Measurements from ENCODE around the gene COA3.

COA3 gene

DNA sequence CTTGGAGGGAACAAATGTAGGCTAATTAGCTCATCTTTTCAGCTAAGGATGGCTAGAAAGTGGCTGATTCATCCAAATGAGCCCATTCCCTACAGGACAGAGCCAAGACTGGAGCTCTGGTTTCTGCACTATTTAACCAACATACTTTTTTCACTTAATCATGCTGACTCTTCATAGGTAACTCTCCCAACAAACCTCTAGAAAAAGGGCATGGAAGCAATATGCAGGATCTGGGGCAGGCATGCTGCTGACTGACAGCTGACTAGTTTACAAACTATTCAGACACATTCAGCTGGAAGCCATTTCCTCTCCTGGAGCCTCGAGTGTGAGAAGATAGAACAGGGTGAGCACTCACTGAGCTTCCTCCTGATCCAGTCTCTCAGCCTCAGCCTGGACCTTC lies 19.4 kb upstream of the COA3 start:
- no peak for DNase-seq

DNA sequence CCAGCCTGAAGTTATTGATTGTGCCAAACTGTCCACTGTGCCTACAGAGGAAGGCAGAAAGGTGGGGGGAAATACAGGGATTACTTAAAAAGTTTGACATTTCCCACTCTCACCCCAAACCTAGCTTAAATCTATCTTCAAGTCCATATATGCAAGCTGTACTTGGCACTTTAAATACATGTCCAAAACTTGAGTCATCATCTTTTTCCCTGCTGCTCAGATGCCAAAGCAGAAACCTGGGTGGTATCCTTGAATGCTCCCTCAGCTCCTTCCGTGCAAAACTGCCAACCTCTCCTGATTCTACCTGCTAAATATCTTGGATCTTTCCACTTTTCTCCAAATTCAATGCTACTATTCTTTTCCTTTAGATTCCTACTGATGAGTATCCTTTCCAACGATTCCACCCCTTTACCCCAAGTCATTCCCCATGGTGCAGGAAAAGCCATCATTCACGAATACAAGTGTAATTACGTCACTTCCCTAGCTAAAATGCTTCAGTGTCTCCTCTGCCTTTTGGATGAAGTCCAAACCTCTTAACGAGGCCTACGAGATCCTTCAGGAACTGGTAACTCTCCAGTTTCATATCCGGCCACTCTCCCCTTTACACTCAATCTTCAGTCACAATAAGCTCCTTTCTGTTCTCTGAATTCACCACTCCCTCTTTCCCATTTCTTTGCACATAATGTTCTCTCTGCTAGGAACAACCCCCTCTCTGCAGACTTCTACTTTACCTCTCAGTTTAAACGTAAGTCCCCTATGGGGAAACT lies 16.3 kb upstream of the COA3 start:
- no peak for DNase-seq

DNA sequence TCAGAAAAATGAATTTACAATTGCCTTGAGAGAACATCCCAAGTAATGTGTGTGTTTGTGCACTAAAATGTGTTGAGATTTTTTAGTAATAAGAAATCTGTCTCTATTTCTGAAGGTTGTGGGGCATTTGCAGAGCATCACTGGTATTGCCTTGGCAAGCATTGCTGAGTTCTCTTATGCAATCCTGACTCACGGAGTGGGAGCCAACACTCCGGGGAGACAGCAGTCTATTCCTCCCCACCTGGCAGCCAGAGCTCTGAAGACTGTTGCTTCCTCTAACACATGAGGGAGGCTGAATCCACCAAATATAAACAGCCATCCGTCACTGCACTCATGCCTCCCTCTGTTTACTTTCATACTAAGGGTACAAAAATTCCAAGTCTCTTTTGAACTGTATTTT lies 10.7 kb upstream of the COA3 start:
- no peak for DNase-seq

DNA sequence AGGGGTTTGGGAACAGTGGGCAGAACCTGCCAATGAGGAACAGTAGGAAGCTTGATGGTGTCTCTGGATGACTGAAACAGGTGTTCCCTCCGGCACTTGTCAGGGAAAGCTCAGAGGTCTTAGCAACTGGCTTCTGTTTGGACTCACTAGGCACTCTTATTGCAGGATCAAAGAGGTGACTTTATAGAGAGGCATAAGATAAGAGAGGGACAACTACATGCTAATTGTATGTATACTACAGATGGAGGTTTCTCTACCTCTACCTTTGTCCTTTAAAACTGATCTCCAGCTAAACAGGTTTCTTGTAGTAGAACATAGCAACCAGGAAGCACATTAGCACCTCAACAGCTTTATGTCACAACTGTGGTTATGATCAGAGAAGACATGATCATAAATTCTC lies 7.7 kb upstream of the COA3 start:
- no peak for DNase-seq

DNA sequence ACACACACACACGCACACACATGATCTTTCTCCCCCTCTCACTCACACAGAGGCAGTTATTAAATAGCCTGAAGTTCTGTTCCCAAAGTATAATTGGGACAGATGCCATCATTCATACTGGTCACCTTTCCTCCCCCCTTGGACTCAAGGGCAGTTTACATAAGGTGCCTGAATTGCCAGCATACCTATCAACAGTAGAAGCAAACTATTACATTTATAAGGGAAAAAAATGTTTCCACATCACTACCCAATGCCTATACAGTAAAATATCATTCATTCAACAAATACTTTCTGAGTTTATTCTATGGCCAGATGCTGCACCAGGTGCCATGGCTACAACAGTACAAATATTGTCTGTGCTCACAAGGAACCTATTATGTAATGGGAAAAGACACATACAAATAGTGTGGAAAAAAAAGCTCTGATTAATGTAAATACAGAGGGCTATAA lies 6.4 kb upstream of the COA3 start:
- DNase-seq: no peak

DNA sequence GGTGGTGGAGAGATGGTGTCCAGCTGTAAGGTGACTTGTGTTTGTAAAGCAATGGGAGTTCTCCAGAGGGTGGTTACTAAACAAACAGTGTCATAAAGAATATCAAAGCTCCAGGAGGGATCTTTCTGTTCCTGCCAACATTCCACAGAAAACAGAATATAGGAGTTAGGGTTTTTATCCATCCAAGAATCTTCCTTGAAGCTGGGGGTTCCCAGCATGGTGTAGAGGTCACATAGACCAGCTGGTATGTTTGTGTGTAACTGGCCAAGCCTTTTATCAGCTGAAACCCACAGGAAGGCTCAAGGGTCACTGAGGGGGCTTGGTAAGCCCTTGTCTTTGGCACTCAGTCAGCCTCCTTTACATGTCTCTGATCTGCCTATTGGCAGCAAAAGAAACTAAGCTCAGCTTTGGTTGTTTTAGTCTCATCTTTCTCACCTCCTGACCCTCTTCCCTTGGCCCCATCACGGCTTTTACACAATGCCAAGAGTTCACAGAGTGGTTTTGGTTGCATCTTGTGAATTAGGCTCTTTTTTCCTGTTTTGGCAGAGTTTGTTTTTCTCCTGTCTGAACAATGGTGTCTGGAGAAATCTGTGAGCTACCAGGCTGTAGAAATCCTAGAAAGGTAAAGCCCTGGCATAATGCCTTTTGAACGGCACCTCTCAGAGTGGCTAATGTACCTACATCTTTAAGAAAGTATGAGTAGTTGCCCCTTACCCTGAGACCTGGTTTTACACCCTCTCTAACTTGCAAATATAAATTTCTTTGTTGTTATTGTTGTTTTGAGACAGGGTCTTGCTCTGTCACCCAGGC lies 4.8 kb upstream of the COA3 start:
- no peak for DNase-seq

DNA sequence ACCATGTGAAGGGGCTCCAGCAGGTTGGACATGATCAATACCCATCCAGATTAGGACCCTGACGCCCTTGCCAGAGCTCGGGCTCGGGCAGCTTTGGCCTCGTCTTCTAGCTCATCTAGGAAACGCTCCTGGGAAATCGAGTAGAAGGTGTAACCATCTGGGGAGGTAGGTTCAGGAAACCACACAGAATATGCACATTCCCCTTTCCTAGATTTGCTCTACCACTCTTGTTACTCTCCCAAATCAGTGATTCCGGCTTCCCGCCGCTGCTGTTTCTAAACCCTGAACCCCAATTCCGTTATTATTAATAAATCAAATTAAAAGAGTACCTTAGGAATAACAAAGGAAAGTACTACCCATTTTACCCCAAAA lies 507 bp downstream of the COA3 start:
- no peak for DNase-seq

DNA sequence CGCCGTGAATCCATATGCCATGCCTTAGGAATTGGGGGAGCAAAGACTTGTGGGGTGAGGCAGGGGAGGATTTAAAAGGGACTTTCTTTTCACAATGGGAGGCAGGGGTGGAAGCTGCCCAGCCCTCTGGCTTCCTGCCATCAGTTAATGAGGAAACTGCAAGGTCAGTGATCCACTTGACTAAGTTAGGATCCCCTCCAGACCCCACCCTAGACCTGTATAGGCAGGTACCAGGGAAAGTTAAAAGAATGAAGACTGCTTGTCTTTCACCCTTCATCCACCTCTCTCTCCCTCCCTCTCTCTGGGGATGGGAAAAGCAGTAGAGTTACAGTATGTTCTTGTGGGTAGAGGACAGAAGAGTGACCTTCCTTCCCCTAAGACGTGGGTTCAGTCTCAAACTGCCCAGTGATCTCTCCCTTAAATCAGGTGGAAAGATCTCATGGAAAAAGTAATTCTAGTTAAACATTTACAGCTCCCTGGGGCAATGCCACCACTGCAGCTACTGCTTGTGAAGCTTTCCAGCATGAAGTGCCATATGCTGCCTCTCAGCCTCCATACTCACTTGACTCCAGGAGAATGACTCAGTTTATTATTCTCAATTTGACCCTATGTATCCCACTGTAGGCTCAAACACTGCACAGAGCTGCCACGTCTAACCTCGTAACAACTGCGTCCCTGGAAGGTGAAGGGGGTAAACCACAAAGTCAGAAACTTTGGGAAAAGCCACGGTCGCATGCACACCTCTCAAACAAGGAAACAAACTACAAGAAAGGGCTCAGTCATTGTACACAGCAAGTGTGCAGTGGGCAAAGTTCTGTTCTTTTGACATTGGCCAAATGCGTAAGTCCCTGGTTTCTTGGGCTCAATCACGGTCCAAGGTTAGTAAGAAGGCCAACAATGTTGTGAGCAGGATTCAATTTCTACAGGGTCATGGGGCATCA lies 1.2 kb downstream of the COA3 start:
- no peak for DNase-seq

DNA sequence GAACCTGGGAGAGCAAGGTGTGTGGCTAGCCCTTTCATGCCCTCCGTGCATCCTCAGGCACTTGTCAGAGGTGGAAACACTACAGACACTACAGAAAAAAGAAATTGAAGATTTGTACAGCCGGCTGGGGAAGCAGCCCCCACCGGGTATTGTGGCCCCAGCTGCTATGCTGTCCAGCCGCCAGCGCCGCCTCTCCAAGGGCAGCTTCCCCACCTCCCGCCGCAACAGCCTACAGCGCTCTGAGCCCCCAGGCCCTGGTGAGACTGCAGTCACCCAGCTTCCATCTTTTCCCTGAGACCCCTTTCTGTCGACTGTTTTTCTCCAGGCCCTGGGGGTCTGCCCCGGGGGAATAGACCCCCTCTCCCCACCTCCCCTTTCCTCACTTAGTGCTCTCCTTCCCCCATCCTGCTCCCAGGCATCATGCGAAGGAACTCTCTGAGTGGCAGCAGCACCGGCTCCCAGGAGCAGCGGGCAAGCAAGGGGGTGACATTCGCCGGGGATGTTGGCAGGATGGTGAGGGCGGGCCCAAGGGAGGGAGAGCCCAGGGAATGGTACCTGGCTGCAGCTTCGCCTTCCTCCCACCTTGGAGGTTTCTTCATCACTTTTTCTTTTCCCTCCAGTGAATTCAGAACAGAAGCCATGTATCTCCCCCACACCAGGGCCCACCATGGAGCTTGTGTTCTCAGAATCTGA lies 2.3 kb downstream of the COA3 start:
- DNase-seq: no peak

DNA sequence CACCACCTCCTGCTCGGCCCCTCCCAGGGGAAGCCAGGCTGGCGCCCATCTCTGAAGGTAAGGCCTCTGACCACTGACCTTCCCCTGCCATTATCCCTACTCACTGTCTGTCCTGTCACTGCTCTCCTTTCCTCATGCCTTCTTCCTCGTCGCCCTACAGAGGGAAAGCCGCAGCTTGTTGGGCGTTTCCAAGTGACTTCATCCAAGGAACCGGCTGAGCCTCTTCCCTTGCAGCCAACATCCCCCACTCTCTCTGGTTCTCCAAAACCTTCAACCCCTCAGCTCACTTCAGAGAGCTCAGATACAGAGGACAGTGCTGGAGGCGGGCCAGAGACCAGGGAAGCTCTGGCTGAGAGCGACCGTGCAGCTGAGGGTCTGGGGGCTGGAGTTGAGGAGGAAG lies 3.0 kb downstream of the COA3 start:
- no peak for DNase-seq

DNA sequence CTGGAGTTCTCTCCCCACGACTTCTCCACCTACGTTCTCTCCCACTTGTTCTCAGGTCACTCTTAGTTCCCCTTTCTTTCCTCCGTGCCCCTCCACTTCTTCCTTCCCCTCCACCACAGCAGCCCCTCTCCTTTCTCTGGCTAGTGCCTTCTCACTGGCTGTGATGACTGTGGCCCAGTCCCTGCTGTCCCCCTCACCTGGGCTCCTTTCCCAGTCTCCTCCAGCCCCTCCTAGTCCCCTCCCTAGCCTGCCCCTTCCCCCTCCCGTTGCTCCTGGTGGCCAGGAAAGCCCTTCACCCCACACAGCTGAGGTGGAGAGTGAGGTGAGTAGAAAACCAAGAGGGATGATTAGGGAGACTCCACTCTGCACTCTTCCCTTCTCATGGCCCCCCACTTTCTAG lies 3.4 kb downstream of the COA3 start:
- no peak for DNase-seq

DNA sequence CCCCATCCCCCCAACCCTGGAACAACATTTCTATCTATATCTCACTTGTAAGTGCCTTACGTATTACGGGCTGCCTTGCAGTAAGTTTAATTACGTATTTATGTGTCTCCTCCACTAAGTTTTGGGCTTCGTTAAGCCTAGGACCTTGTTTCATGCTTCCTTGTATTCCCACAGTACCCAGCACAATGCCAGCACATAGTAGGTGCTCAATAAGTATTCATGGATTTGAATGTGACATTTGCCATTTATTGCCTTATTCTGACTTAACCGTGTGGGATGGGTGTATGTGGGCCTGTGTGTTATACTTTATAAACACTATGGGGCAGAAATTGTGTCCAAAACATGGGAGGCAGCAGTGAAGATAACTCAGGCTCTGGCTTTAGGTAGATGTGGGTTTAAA lies 6.0 kb downstream of the COA3 start:
- DNase-seq: no peak

DNA sequence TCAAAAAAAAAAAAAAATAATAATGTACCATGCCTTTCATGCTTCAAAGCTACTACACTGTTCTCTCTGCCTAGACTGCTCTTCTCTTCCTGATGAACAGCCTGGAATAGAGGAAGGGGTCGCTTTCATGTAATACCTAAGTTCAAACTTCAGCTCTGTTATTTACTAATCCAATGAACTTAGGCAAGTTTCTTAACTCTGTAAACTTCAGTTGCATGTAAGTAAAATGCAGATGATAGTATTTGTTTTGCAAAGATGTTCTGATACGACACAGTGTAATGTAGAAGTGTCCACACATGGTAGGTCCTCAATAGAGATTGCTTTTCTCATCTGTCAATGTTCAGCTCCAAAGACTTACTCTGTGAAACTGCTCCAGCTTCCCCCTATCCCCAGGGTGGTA lies 6.6 kb downstream of the COA3 start:
- no peak for DNase-seq

DNA sequence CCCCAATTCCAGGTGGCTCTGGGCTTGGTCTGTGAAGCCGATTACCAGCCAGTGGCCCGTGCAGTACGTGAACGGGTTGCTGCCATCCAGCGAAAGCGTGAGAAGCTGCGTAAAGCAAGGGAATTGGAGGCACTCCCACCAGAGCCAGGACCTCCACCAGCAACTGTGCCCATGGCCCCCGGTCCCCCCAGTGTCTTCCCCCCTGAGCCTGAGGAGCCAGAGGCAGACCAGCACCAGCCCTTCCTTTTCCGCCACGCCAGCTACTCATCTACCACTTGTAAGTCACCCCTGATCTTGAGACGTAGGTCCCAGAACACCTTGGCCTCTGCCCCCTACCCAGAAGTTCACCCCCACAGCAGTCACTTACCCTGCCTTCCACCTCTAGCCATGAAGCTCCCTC lies 11.2 kb downstream of the COA3 start:
- no peak for DNase-seq

DNA sequence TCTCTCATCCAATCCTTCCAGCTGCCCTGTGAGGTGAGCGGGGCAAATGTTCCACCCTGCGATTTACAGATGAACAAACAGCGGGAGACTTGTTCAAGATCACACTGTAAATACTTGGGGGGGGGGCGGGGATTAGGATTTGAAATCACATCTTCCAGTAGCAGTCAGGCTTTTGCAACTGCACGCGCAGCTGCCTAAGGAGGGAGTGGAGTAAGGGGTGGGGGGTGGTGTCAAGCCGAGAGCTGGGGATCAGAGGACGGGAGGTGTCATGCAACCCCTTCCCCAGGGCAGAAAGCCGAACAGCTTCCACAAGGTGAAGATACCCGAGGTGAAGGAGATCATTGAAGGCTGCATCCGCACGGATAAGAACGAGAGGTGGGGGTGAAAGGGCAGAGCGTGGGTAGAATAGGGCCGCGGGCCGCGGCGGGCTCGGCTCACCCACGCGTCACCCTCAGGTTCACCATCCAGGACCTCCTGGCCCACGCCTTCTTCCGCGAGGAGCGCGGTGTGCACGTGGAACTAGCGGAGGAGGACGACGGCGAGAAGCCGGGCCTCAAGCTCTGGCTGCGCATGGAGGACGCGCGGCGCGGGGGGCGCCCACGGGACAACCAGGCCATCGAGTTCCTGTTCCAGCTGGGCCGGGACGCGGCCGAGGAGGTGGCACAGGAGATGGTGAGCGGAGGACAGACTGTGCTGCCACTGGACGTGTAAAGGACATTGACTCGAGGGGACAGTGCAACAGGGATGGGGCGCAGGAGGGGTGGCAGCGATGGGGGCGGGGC lies 13.5 kb downstream of the COA3 start:
- no peak for DNase-seq

DNA sequence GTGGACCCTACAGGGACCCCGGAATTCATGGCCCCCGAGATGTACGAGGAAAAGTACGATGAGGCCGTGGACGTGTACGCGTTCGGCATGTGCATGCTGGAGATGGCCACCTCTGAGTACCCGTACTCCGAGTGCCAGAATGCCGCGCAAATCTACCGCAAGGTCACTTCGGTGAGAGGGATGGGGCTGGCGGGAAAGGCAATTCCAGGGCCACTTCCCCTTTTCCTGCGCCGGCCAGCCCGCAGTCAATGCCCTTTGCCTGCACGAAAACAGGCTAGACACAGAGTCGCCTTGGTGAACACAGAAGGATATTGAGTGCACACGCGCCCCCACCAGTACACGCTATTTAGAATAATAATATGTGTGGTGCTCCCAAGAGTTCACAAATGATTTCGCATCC lies 14.1 kb downstream of the COA3 start:
- DNase-seq: no peak

DNA sequence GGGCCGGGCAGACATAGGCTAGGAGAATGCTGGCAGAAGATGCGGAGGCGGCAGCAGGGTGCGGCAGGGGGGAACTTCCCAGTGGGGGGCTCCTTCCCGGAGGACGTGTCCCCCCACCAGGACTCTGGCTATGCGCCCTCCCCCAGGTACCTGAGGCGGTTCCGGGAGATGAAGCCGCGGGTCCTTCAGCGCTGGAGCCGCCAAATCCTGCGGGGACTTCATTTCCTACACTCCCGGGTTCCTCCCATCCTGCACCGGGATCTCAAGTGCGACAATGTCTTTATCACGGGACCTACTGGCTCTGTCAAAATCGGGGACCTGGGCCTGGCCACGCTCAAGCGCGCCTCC lies 14.7 kb downstream of the COA3 start:
- no peak for DNase-seq

DNA sequence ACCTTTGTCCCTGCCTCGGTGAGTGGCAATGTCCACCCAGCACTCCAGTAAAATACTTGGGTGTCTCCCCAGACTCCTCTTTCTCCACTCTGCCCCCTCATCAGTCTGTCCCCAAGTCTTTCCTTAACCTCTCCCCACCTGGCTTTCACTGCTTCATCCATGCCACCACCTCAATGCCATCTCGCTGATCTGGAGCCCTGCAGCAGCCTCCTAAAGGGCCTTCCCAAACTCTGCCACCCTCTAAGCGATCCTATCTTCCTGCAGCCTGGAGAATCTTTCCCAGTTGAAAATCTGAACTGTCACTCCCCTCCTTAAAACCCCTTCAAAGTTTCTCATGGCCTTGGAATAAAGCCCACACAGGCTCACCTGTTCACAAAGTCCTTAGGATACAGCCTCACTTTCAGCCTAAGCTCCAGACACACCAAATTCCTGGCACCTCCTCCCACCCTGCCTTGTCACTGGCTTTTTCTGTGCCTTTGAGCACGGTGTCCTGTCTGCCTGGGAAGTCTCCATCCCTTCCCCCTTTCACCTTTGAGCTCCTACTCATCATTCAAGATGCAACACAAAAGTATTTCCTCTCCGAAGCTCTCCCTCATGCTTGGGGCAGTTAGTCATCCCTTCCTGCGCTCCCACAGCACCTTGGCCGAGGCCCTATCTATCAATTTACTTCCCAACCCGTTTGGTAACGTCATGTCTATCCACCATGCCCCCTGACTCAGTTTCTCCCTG lies 15.3 kb downstream of the COA3 start:
- no peak for DNase-seq

DNA sequence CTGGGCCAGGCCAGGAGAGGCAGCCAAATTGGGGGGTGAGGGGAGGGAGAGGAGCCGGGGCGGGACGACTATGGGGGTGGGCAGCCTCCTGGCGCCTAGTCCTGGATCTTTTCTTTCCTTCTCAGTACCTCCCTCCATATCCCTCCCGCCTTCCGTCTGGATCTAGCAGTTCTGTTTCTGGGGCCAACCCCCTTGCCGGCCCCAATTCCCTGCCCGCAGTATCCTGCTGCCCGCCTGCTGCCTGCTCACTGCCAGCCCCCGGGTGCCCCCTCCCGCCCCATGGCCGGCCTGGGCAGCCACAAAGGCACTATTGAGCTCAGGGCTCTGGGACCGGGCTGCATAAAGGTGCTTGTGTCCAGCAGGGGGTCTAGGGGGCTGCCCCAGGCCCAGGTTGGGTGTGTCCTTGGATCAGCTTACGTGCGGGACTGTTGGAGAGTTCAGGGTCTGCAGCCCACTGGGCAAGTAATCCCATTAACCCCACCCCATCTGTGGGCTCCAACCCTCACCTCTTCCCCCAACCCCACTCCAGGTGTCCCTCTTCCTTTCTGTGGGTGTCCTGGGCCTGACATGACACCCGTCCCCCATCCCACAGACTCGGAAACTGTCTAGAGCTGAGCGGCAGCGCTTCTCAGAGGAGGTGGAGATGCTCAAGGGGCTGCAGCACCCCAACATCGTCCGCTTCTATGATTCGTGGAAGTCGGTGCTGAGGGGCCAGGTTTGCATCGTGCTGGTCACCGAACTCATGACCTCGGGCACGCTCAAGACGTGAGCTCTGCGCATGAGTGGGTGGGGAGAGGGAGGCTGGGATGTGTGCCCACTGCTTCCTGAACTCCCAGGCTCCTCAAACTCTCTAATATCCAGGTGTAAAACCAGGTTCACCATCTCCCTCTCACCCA lies 16.1 kb downstream of the COA3 start:
- no peak for DNase-seq

DNA sequence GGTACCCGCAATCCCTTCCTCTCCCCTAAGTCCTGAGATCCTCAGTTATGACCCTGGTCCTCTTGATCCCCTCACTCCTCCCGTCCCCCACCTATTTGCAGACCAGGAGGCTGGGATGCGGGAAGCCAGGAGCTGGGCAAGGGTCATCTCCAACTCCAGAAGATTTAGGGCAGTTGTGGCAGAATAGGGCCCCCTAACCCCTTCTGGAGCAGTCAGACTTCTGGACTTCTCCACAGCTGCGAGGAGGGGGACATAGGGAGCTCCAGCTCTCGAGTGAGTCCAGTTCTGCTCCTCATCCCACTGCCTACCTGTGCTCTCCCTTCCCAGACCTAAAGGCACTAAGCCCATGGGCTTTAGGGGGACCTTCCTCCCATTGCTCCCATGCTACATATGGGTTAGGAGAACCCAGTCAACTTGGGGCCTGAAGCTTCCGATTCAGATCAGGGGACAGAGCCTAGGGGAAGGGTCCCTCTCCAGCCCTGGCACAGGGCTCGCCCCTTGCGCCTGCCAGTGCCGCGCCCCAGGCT lies 16.8 kb downstream of the COA3 start:
- no peak for DNase-seq

All from stimulated activated naive CD4-positive, alpha-beta T cell treated with Interleukin-2 at 50 U/mL for 16 hours (primary cell).